Measurements from ENCODE around the gene GANAB. TPM values are rescaled to one million over a fixed set of nuclear protein-coding genes. Genes with fewer than 3 reads are reported as not detected.
A peak's percentile ranks its signal among the peaks of the same experiment; 100 is the strongest.

Gene GANAB
- total and polyA plus RNA-seq, 2 of the 4 experiments (the other 2 are of a cell fraction), result 209 to 344 TPM

DNA sequence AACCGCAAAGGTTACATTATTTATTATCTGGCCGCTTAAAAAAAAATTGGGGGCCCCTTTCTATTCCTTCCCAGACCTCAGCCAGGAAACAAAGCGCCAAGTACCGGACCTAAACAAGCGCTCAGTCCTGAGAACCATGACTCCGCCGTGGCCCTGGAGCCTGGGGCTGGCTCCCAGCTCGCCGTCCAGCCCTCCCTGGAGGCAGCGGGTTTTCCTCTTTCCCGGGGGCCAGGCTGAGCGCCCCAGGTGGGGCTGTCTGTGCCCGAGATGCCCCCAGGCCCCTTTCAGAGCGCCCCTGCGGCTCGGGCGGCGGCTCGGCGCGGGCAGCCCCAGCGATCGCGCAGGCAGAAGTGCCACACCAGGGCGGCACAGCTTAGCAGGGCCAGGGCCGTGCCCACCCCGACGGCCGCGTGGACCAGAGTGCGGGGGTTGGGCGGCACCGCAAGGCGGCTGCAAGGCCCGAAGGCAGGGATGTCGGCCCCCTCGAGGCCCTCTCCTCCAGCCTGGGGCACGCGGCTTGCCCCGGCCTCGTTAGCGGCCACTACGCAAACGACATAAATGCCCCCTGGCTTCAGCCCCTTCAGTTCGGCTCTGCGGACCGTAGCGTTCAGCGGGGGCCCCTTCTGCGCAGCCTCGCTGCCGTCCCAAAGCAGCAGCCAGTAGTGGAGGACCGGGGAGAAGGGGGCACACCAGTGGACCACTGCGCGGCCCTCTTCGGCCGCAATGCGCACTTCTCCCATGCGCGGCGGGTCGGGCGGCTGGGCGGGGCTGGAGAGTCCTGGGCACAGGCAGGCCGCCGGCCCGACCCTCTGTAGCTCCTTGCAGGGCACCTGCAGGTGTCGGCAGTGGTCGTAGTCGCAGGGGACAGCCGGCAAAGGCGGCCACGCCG, 41.3 kb upstream of the GANAB start (continued):
- no peak for TF ChIP-seq RCOR1 (IDR thresholded peaks at IDR 0.05; ENCODE audit: insufficient replicate concordance, low read length)

DNA sequence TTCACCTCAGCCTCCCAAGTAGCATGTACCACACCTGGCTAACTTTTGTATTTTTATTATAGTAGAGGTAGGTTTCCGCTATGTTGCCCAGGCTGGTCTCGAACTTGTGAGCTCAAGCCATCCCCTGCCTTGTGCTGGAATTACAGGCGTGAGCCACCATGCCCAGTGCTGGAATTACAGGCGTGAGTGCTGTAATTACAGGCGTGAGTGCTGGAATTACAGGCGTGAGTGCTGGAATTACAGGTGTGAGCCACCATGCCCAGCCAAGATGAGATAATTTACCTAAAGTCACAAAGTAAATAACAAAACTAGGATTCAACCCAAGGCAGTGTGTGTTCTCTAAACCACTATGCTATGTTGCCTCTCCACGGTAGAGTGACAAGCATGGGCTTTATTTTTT, 36.1 kb upstream of the GANAB start:
- Histone ChIP-seq H2AK5ac (ENCODE audit: low read depth, low read length) (peak overlapping the region; percentile 16; the same call in 1 of the 2 replicates), H3K9me1 (ENCODE audit: insufficient read depth, low read length) (peaks cover 4% of the 10 kb centered on the region; the same call in 1 of the 2 replicates), H3K23ac (ENCODE audit: low read depth, low read length) (no peak overlapping the region), H3K4me2 (ENCODE audit: low read depth, low read length) (no peak overlapping the region), H4K20me1 (ENCODE audit: insufficient read depth, low read length) (no peaks in the 10 kb centered on the region), H3K18ac (ENCODE audit: low read depth, low read length) (no peak overlapping the region), H3K36me3 (ENCODE audit: control insufficient read depth, insufficient read depth, low read length) (peaks cover 4% of the 10 kb centered on the region), H3K27me3 (ENCODE audit: control insufficient read depth, insufficient read depth, low read length) (no peaks in the 10 kb centered on the region), H3K9ac (ENCODE audit: low read depth, low read length) (no peak overlapping the region), H3K4ac (ENCODE audit: low read depth, low read length) (no peak overlapping the region), H4K5ac (ENCODE audit: low read depth, low read length) (no peak overlapping the region), H4K8ac (ENCODE audit: low read depth in 2 of 2, low read length in 2 of 2) (no peak overlapping the region), H3K4me3 (ENCODE audit: insufficient read depth, low read depth, low read length) (no peak overlapping the region), H3K14ac (replicated peaks; ENCODE audit: low read depth, low read length) (no peak overlapping the region), H2BK5ac (ENCODE audit: low read depth, low read length, poor library complexity, severe bottlenecking) (no peak overlapping the region), H3K56ac (ENCODE audit: extremely low read depth, insufficient read depth, low read length) (no peak overlapping the region), H2AFZ (replicated peaks; ENCODE audit: low read length, poor library complexity) (no peak overlapping the region), H3K9me3 (ENCODE audit: control insufficient read depth, insufficient read depth, low read length) (no peaks in the 10 kb centered on the region), H2BK20ac (ENCODE audit: low read depth, low read length) (no peak overlapping the region), H2BK120ac (ENCODE audit: low read depth, low read length) (no peak overlapping the region), H3K4me1 (ENCODE audit: control insufficient read depth, insufficient read depth, low read length) (peaks cover 8% of the 10 kb centered on the region), H3K79me1 (ENCODE audit: low read depth in 1 of 2, low read length in 2 of 2) (peaks cover 5 to 19% of the 10 kb centered on the region in 2 experiments; a peak in 3 of 4 replicates), H4K91ac (ENCODE audit: insufficient read depth, low read depth, low read length) (no peak overlapping the region), H2AK9ac (replicated peaks; ENCODE audit: low read depth, low read length, poor library complexity) (no peak overlapping the region), H2BK15ac (ENCODE audit: low read depth, low read length) (no peak overlapping the region), H3K27ac (ENCODE audit: insufficient read depth, low read length) (no peak overlapping the region)
- ChIA-PET POLR2A (ENCODE audit: unreplicated experiment) (no interaction called here), CTCF (no interaction called here)
- in situ Hi-C loops (cut with MboI; ENCODE audit: low sequenced_read_pairs), result no loop called here
- BruUV-seq (replicated peaks), result no TSS peak
- intact Hi-C loops (cut with micrococcal nuclease), result no loop called here
- TF ChIP-seq POLR2A (IDR thresholded peaks at IDR 0.05; ENCODE audit: low read depth, low read length) (no peak), BHLHE40 (IDR thresholded peaks at IDR 0.05; ENCODE audit: low read depth, low read length) (no peak), CEBPB (IDR thresholded peaks at IDR 0.05; ENCODE audit: low read depth, low read length) (no peak), RAD21 (IDR thresholded peaks at IDR 0.05; ENCODE audit: low read length) (no peak), MXI1 (IDR thresholded peaks at IDR 0.05; ENCODE audit: borderline replicate concordance, low read depth, low read length) (no peak), RCOR1 (IDR thresholded peaks at IDR 0.05; ENCODE audit: insufficient replicate concordance, low read length) (no peak), FOS (IDR thresholded peaks at IDR 0.05; ENCODE audit: low read depth, low read length) (no peak), SMC3 (IDR thresholded peaks at IDR 0.05; ENCODE audit: low read depth, low read length) (no peak)
- TF ChIP-seq, protein P1, sequence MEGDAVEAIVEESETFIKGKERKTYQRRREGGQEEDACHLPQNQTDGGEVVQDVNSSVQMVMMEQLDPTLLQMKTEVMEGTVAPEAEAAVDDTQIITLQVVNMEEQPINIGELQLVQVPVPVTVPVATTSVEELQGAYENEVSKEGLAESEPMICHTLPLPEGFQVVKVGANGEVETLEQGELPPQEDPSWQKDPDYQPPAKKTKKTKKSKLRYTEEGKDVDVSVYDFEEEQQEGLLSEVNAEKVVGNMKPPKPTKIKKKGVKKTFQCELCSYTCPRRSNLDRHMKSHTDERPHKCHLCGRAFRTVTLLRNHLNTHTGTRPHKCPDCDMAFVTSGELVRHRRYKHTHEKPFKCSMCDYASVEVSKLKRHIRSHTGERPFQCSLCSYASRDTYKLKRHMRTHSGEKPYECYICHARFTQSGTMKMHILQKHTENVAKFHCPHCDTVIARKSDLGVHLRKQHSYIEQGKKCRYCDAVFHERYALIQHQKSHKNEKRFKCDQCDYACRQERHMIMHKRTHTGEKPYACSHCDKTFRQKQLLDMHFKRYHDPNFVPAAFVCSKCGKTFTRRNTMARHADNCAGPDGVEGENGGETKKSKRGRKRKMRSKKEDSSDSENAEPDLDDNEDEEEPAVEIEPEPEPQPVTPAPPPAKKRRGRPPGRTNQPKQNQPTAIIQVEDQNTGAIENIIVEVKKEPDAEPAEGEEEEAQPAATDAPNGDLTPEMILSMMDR (conservative IDR thresholded peaks at IDR 0.05; ENCODE audit: low read depth, low read length), result no peak
- TF ChIP-seq, protein P2, sequence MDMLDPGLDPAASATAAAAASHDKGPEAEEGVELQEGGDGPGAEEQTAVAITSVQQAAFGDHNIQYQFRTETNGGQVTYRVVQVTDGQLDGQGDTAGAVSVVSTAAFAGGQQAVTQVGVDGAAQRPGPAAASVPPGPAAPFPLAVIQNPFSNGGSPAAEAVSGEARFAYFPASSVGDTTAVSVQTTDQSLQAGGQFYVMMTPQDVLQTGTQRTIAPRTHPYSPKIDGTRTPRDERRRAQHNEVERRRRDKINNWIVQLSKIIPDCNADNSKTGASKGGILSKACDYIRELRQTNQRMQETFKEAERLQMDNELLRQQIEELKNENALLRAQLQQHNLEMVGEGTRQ (IDR thresholded peaks at IDR 0.05; ENCODE audit: low read depth, low read length), result no peak
- ATAC-seq (ENCODE audit: low read depth) (no peak), DNase-seq (no peak)
- 84% methylated on average over 3 of the region's 7 CpGs; no CpG with 5 or more reads in 1 of the 2 experiments for WGBS, 2 experiments (ENCODE audit: extremely low coverage in 2 of 2, insufficient read length in 1 of 2)
- dilution Hi-C loops (cut with HindIII; ENCODE audit: low sequenced_read_pairs, unreplicated experiment), result no loop called here
